ENCODE data around the gene CDKN2AIPNL. TPM values are rescaled to one million over a fixed set of nuclear protein-coding genes. Genes with fewer than 3 reads are reported as not detected.
"Not testable (repeated sequence)": the region's sequence is repeated elsewhere in the genome, so short reads cannot be mapped to it uniquely, and the experiment has no call there.

Gene CDKN2AIPNL
- polyA plus RNA-seq, 4 donors: 30.8 to 32.7 (median 32.0) TPM

DNA sequence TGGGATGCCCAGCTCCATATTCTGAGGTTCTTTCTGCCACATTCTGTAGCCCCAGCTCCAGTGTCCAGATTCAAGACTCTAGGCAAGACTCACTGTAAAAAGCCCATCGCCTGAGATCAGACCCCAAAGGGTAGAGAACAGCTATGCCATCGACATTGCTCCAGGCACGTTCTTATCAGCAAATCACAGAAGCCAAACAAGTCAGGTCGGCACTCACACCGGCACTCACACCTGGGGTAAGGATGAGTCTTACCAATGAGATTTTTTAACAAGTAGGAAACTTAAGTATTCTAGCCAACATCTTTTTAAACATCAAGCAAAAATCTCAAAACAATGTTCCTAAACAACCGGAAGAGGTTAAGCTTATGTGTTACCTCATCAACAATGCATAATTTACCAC is 2.4 kb downstream of the CDKN2AIPNL start:
- DNase-seq (ENCODE audit: low read depth in 4 of 4, low spot score in 2 of 4): no peak

DNA sequence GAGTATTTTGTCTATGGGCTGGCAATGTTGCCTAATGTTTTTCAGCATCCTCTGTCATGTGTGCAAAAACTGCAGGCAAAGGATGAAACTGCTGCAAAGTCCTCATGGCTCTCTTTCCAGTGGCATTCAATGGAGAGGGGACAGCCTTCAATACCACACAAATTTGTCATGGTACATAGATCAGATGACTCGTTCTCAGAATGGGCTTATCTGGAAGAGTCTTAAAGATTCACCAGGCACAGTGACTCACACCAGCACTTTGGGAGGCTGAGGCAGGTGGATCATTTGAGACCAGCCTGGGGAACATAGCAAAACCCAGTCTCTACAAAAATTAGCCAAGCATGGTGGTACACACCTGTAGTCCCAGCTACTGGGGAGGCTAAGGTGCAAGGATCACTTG is 5.3 kb downstream of the CDKN2AIPNL start:
- no peak for DNase-seq (ENCODE audit: low read depth in 4 of 4, low spot score in 2 of 4)

- DNase-seq (ENCODE audit: low read depth in 4 of 4, low spot score in 2 of 4): no peak
These were observed 7.7 kb downstream of the CDKN2AIPNL start for GRCh38 chr5:134403951-134404350.

DNA sequence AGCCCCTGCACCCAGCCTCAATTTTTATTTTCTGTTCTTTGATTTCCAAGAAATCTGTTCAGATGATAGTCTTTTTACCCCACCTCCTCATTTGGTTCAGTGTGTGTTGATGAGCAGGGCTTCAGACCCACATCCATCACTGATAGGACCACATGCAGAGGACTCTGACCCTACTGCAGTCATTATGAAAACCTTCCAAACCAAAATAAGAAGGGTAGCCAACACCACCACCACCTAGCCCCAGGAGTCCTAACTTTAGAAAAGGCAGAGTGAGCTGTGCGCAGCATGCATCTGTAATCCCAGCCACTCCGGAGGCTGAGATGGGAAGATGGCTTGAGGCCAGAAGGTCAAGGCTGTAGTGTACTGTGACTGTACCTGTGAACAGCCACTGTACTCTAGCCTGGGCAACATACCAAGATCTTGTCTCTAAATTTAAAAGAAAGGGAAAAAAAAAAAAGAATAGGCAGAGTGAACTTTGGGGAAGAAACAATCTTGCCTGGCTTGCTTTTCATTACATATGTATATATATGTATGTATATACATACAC is 13.0 kb downstream of the CDKN2AIPNL start:
- DNase-seq (ENCODE audit: low read depth in 4 of 4, low spot score in 2 of 4): no peak

- no peak for DNase-seq (ENCODE audit: low read depth in 4 of 4, low spot score in 2 of 4)
These were observed 14.5 kb downstream of the CDKN2AIPNL start for GRCh38 chr5:134397196-134397595.

GRCh38 chr5:134396274-134396673 is 15.4 kb downstream of the CDKN2AIPNL start:
- DNase-seq (ENCODE audit: low read depth in 4 of 4, low spot score in 2 of 4): no peak

- no peak for DNase-seq (ENCODE audit: low read depth in 4 of 4, low spot score in 2 of 4)
These were observed 16.7 kb downstream of the CDKN2AIPNL start for GRCh38 chr5:134394932-134395331.

GRCh38 chr5:134392301-134392700 is 19.4 kb downstream of the CDKN2AIPNL start:
- no peak for DNase-seq (ENCODE audit: low read depth in 4 of 4, low spot score in 2 of 4)

DNA sequence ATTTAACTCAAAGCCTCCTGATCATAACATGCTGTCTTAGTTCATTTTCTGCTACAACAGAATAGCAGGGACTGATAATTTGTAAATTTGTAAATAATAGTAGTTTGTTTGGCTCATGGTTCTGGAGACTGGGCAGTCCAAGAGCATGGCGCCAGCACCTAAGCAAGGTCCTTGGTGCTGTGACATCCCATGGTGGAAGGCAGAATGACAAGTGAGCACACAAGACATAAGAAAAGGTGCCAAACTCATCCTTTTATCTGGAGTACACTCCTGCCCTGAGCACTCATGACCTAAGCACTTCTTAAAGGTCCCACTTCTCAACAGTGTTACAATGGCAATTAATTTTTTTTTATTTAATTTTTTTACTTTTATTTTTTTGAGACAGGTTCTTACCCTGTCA is 24.2 kb downstream of the CDKN2AIPNL start:
- DNase-seq (ENCODE audit: low read depth in 4 of 4, low spot score in 2 of 4): no peak

DNA sequence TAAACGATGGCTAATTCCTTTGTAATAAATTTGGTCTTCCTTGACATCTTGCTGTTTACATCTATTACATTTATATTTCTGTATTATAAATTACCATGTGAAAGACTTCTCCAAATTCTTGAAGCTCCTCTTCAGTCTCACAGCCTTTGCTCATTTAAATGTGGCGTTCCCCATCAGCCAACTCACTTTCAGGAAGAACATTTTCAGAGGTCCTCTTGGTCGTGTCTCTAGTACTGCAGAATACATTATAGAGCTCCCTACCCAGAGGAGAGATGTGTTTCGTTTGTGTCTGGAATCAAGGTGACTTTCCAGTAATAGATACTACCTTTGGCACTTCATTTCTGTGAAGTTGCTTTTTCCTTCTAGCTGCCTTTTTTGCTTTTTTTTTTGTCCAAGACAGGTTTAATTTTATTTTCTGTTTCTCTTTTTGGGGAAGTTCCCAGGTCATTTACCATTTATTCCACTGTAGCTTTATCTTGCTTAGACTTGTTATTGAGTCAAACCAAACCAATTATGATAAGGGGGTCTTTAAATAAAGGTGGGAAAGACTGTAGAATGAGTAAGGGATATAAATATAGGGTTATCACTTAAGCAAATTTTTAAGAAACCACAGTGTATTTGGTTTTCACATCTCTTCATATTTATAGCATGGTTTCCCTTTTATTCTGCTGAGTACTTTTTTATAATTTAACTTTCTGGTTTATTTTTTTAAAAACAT is 27.5 kb downstream of the CDKN2AIPNL start:
- DNase-seq (ENCODE audit: low read depth in 4 of 4, low spot score in 2 of 4): no peak

DNA sequence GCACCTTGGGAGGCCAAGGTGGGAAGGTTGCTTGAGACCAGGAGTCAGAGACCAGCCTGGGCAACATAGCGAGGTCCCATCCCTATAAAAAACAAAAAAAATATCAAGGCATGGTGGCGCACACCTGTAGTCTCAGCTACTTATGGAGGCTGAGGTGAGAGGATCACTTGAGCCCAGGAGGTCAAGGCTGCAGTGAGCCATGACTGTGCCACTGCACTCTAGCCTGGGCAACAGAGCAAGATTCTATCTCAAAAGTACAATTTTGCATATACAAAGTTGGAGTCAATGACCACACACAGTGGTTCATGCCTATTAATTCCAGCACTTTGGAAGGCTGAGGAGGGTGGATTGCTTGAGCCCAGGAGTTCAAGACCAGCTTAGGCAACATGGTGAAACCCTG is 29.5 kb downstream of the CDKN2AIPNL start:
- DNase-seq (ENCODE audit: low read depth in 4 of 4, low spot score in 2 of 4): not testable (repeated sequence)

DNA sequence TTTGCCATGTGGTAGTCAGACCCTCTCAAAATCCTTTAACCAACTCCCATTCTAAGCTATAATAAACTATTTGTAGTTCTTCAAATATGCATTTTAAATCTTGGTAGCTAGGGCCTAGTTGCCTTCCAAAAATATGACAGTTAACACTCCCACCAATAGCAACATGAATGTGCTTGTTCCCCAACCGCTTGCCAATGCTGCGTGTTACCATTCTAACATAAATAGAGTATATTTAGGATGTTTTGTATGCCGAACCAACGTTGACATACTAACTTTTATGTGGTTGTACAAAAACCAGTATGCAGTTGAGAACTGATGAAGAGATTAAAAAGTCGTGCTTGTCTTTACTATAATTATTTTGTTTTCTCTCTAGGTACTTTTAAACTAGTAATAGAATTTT is 31.3 kb downstream of the CDKN2AIPNL start:
- no peak for DNase-seq (ENCODE audit: low read depth in 4 of 4, low spot score in 2 of 4)

- DNase-seq (ENCODE audit: low read depth in 4 of 4, low spot score in 2 of 4): no peak
These were observed 37.4 kb downstream of the CDKN2AIPNL start for GRCh38 chr5:134374232-134374631.

DNA sequence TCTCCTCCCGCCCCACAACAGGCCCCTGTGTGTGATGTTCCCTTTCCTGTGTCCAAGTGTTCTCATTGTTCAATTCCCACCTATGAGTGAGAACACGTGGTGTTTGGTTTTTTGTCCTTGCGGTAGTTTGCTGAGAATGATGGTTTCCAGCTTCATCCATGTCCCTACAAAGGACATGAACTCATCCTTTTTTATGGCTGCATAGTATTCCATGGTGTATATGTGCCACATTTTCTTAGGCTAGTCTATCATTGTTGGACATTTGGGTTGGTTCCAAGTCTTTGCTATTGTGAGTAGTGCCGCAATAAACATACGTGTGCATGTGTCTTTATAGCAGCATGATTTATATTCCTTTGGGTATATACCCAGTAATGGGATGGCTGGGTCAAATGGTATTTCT is 38.0 kb downstream of the CDKN2AIPNL start:
- DNase-seq (ENCODE audit: low read depth in 4 of 4, low spot score in 2 of 4): not testable (repeated sequence)

DNA sequence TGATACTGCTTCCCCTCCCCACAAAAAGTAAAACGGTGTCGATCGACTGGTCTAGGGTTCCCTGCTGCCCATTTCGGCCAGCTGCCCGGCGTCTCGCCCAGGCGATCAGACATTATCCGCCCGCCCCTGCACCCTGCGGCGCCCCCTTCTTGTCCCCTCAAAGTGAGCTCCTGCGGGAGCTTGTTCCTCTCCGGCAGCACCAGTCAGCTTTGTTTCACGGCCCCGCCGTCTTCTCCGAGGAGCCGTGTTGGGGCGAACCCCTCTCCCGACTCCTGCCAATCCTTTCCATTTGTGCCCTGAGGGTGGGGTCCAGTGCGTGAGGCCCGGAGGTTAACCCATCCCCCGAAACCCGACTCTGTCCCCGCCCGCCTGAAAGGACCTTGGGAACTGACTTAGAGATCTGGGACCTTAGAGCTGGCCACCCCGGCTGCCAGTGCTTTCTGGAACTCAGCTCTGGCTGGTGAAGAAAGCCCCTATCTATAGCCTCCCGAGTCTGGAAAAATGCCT is 39.8 kb downstream of the CDKN2AIPNL start:
- peak in 2 of 4 donors; percentile 33 to 38 for DNase-seq (ENCODE audit: low read depth in 4 of 4, low spot score in 2 of 4)

DNA sequence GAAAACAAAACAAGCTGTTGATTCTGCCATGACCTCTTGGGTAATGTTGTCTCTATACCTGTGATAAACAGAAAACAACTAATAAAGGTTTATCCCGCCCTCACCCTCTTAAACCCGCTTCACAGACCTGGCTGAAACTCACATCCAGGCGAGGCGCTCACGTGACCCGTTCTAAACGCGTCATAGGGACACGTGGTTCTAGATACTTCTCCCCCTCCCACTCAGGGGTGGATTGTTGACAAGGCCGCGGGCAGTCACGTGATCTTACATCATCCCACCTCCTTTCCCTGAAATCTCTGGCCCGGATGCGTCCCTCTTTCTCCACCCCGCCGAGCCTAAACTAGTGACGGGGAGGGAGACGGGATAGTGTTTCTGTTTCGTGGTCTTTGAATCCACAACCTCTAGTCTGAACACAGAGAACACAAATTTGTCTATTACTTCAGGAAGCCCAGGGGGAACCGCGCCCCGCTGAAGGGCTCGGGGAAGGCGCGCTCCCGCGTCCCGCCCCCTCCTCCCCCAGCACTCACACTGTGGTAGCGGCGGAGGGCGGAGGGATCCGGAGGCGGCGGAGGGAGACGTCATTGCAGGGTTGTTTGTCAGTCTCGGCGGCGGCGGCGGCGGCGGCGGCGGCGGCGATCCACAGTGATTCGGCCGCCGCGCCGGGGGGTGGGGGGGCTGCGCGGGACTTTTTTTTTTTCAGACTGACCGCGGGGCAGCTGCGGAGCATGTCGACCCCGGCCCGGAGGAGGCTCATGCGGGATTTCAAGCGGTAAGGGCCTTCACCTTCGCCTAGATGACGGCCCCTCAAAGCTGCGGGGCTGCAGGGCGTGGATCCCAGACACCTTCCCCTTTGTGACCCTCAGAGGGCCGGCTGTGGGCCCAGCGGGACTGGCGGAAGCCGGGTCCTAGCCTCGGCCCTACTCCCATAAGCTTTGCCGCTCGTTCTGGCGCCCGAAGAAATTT is 40.5 kb downstream of the CDKN2AIPNL start, which contains the start of gene UBE2B:
UBE2B (plus strand) TSS at position 699 of the 963 bp plus-strand sequence; CDS start at position 726, 27 bp downstream.
- DNase-seq (ENCODE audit: low read depth in 4 of 4, low spot score in 2 of 4): peak; percentile 98 to 99 (median 99)

DNA sequence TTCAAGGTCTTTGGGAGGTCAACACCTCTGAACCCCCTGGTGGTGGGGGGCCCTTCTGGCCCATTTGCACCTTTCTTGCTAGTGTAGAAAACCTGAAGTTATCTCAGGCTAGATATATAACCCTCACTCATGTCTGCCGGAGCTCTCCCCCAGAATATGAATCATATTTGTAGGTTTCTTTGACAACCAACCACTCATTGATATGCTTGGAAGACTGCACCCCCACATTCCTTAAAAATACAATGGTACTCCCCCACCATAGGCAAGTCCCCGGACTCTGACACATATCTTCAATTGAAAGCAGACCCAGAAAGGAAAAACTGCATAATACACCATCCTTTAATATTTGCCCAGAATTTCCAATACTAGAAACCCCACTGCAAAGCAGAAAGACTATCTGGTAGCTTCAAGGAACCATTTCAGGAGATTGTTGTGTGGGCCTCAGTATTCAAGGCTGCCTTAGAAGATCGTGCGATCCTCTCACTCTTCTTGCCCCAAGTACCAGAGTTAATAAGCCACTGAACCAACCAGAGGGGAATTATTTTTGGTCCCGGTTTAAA is 41.3 kb downstream of the CDKN2AIPNL start:
- no peak for DNase-seq (ENCODE audit: low read depth in 4 of 4, low spot score in 2 of 4)

- no peak for DNase-seq (ENCODE audit: low read depth in 4 of 4, low spot score in 2 of 4)
These were observed 46.1 kb downstream of the CDKN2AIPNL start for GRCh38 chr5:134365604-134366003.

DNA sequence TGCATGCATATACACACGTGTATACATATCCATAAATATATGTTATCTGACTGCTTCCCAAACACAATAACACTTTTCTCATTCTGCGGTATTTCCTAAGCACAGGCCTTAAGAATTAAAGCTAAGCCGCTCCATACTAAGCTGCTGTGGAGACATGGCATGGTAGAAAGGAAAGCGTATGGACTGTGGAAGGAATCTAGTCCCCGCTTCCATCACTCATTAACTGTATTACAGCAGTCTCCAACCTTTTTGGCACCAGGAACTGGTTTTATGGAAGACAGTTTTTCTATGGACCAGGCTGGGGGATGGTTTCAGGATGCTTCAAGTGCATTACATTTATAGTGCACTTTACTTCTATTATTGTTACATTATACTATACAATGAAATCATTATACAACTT is 56.0 kb downstream of the CDKN2AIPNL start:
- no peak for DNase-seq (ENCODE audit: low read depth in 4 of 4, low spot score in 2 of 4)

All from left renal cortex interstitium (tissue), 4 donors.